HS-27A (cell line): Measurements from ENCODE around the gene CEP290.
"Not testable (repeated sequence)": the region's sequence is repeated elsewhere in the genome, so short reads cannot be mapped to it uniquely, and the experiment has no call there.

Experiments used
- DNase-seq: peaks from one replicate; pipeline ENCODE4 v3.0.0-alpha.2; 2012; ENCODE audit warnings: low read depth, missing footprints

Gene CEP290

DNA sequence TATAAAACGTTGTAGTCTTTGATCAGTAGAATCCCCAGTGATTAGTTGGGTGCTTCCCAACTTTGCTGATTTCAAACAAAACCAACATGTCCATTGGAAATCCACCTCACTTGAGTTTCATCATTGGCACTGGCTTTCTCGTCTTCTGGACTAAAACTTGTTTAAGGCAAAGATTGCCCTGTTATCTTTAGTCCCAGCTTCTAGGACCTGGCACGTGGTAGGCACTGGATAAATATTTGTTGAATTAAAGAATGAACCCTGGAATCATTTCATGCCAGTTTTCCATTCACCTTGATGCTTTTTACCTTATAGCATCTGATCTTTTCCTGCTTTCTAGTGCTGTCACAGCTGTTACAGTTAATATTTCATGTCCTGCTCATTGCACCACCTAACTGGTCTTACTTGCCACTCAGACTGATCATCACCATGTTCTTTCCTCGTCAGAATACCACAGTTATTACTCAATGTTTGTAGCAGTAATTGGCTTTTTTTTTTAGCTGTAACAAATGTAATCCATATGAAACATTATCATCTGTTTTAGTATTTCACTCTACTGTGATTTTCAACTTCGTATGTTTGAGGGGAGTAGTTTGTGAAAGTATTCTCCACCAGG lies 105.4 kb downstream of the CEP290 start:
- DNase-seq: peak; percentile 9

GRCh38 chr12:88035907-88036289 lies 106.0 kb downstream of the CEP290 start:
- no peak for DNase-seq

GRCh38 chr12:88035271-88035906 lies 106.5 kb downstream of the CEP290 start:
- peak; percentile 60 for DNase-seq

DNA sequence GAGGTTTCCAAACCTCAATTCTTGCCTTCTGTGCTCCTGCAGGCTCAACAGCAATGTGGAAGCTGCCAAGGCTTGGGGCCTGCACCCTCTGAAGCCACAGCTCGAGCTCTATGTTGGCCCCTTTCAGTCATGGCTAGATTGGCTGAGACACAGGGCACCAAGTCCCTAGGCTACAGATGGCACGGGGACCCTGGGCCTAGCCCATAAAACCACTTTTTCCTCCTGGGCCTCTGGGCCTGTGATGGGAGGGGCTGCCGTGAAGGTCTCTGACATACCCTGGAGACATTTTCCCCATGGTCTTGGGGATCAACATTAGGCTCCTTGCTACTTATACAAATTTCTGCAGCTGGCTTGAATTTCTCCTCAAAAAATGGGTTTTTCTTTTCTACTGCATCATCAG lies 110.7 kb downstream of the CEP290 start:
- not testable (repeated sequence) for DNase-seq

DNA sequence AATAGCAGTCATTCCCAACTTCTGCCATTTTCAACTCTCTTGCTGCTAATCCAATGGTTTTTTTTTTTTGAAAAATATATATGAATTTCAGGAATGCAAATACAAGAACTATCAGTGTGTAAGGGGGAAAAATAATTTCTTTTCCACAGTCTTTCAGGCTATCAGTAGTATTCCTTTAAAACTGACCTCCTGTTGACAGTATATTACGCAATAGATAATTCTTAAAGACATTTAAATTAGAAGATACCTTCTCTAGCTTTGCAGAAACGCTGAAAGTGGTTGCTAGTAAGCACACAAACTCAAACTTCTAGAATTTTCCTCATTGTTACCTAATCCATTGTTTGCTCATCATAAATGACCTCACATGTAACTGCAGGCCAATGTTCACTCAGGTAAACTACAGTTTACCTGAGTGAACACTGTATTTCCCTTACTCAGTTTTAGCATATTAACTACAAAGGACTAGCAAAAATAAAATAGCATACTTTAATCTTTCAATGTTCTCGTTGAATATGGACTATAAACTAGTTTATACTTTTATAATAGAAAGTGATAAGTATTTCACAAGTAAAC lies 112.7 kb downstream of the CEP290 start, which contains the start of gene C12orf50:
Gene C12orf50 (minus strand): TSS at position 309 of the 573 bp plus-strand sequence. CDS start 2,439 bp downstream, outside the sequence.
- DNase-seq: no peak

DNA sequence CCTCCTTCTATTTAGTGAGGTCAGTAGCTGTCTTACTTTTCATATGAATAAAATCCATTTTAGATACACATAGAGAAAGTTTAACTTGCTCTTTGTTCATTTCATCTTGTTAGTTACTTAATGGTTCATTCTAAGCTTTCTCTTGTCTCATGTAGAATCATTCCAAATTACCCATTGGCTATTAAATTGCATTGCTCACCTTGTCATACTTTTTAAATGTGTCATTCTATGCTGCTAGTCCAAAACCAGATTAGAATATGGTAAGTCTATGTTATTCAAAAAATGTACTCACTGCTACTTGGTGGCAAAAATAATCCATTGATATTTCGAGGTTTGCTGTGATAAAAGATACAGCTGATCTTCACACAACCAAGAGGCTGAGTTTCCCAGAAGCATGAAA lies 115.7 kb downstream of the CEP290 start:
- DNase-seq: no peak

DNA sequence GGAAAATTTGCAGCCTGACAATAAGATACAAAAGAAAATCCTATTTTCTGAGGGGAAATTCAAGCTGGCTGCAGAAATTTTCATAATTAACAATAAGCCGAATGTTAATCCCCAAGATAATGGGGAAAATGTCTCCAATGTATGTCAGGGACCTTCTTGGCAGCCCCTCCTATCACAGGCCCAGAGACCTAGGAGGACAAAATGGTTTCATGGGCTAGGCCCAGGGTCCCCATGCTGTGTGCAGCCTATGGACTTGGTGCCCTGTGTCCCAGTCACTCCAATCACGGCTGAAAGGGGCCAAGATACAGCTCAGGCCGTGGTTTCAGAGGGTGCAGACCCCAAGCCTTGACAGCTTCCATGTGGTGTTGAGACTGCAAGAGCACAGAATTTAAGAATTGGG lies 123.9 kb downstream of the CEP290 start:
- no peak for DNase-seq

- no peak for DNase-seq
These were observed 126.1 kb downstream of the CEP290 start for GRCh38 chr12:88015825-88016224.

GRCh38 chr12:88011755-88012154 lies 130.1 kb downstream of the CEP290 start:
- DNase-seq: no peak

- DNase-seq: no peak
These were observed 135.5 kb downstream of the CEP290 start for GRCh38 chr12:88006351-88006750.

- DNase-seq: no peak
These were observed 140.6 kb downstream of the CEP290 start for GRCh38 chr12:88001327-88001726.
